Fibroblast of mammary gland (primary cell): Measurements from ENCODE around the gene ULBP2.
"Not testable (repeated sequence)": the region's sequence is repeated elsewhere in the genome, so short reads cannot be mapped to it uniquely, and the experiment has no call there.

Source experiments
- DNase-seq: peaks from one replicate; pipeline ENCODE4 v3.0.0-alpha.2; 2010; ENCODE audit warnings: low read depth
- H3K4me3 ChIP-seq: 2 replicates; pipeline ENCODE4 v1.5.1; 2011; ENCODE audit warnings: low read depth, mild to moderate bottlenecking, low read length, moderate library complexity; ENCODE audit not compliant: control insufficient read depth
- TF ChIP-seq, protein P1 (sequence below): conservative IDR thresholded peaks from 2 replicates; pipeline ENCODE4 v1.5.1; 2011; ENCODE audit warnings: low read depth, low read length, inconsistent platforms; ENCODE audit not compliant: control insufficient read depth, insufficient read depth

Gene ULBP2

DNA sequence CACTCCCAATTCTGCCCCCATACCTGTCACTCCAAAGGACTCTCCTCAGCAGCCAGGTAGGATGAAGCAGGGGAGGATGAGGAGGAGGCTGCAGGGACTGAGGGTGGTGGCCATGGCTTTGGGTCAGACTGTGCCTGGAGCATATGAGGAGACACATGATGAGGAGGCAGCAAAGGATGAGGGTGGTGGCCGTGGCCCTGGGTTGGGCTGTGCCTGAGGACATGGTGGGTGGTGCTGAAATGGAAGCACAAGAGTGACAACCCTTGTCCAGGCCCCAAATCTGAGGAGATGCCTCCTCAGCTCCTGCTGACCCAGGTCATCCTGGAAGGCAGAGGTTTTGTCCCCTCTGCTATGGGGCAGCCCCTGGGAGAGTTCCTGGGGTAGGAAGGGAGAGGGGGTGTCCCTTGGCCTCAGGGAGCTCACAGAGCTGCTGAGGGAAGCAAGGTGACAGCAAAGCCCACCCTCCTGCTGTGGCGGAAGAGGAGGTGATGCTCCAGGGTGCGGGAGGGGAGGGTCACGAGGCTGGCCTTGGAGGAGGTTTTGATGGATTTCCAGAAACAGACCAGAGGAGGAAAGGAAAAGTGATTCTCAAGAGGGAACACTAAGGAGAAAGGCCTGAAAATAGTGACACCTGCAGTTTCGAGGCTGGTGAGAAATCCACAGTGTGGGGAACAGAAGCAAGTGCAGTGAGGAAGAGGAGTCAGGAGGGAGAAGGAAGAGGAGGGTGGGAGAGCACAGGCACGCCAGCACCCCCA lies 23.5 kb upstream of the ULBP2 start:
- no peak for DNase-seq
- no peak overlapping the region for H3K4me3 ChIP-seq
- TF ChIP-seq, protein P1, sequence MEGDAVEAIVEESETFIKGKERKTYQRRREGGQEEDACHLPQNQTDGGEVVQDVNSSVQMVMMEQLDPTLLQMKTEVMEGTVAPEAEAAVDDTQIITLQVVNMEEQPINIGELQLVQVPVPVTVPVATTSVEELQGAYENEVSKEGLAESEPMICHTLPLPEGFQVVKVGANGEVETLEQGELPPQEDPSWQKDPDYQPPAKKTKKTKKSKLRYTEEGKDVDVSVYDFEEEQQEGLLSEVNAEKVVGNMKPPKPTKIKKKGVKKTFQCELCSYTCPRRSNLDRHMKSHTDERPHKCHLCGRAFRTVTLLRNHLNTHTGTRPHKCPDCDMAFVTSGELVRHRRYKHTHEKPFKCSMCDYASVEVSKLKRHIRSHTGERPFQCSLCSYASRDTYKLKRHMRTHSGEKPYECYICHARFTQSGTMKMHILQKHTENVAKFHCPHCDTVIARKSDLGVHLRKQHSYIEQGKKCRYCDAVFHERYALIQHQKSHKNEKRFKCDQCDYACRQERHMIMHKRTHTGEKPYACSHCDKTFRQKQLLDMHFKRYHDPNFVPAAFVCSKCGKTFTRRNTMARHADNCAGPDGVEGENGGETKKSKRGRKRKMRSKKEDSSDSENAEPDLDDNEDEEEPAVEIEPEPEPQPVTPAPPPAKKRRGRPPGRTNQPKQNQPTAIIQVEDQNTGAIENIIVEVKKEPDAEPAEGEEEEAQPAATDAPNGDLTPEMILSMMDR = no peak

DNA sequence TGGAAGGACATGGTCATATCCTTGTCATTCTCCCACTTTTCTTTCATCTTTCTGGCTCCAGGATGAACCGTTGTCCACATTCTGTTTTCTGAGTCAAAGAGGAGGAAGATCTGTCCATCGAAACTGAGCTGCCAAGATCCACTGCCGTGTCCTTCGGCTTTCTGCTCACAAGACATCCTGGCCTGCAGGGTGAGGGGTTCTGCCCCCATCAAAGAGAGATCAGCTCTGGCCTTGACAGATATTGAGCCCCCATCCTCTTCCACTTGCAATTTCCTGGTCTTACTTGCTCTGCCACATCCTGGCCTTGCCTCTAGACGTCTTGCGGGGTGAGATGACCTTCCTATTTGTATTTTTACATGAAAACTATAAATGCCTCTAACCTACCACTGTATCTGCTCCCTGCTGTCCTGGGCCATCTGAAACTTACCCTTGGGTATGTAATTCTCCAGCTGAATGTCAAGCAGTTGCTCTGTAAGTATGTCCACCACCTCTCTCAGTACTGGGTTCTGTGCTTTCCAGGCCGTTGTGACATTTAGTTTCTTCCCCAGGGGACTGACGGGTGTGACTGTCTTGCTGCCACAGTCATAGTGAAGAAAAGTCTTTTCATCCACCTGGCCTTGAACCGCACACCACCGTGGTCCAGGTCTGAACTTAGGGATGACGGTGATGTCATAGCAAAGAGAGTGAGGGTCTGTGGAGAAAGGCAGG lies 22.5 kb upstream of the ULBP2 start:
- not testable (repeated sequence) for H3K4me3 ChIP-seq, DNase-seq

DNA sequence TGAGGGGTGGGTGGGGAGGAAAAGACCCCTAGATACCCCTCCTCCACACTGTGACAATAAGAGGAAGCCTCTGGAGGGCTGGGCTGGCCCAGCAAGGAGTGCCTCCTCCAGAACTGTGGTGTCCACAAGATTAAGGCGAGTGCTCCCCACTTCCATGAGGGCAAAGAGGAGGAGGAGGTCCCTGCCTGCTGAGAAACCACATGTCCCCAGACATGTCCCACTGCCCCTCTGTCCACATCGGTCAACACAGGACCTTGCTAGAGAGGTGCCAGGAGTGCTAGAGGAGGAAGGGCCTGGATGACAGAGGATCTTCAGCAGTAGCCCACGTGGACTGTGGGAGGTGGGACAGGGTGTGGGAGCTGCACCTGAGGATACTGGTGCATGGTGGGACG lies 22.0 kb upstream of the ULBP2 start:
- TF ChIP-seq, protein P1 = no peak
- no peak for DNase-seq
- H3K4me3 ChIP-seq = no peak overlapping the region

DNA sequence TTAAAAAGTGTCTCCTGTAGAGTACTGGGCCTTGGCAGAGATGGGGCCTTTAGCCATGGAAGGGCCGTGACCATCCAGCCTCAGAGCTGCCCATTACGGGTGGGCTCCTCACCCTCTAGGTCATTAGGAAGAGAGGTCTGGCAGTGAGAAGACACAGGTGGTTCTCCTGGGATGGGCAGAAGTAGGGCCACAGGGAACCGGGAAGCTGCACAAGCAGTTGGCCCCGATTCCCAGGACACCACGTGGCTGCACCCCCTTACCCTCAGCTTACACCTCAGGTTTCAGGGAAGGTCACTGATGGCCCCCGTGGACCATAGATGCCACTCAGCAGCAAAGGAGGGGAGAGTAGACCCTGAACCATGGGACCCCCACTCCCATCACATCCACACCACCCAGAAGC lies 20.5 kb upstream of the ULBP2 start:
- TF ChIP-seq, protein P1 = no peak
- H3K4me3 ChIP-seq = no peak overlapping the region
- no peak for DNase-seq

DNA sequence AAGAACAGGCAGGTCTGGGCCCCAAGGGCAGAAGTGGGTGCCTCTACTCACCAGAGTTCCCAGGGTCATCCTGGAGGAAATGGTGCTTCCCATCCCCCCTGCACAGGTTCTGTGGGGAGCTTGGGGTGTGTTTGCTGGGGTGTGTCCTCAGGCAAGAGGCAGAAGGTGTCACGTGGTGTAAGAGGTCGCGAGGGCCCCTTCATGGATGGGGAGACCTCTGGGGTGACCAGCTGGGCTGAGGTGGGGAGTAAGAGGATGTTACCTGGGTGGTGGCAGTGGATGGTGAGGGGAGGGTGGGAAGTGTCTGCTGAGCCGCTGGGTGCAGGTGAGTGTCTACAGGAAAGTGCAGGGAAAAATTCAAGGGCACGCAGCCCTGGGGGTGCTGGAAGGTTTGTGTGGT lies 19.7 kb upstream of the ULBP2 start:
- not testable (repeated sequence) for H3K4me3 ChIP-seq, DNase-seq

DNA sequence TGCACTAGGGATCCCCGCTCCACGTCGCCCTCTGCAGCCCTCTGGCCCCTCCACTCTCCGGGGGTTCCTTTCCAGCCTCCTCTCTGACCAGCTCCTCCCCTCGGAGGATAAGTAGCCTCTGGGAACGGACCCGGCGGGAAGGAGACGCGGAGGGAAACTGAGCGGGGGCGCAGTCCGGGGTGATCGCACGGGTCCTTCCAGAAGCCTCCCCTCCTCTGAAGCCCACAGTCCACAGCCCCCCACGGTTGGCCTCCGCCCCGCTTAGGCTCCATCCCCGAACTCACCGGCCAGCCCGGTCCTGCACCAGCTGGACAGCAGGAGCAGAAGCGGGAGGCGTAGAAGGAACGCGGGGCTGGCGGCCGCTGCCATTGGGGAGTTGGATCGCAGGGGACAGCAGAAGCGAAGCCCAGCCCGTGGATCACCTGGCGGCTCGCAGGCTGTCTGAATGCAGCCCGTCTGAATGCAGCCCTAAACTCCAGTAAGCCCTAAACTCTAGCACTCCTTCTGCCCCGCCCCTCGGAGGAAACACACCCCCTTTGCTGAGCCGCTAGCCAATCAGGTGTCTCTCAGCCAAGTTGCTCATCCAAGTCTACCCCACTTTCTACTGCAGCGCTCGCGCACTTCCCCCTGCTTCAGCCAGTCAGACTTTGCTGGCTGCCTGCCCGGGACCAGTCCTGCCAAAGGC lies 19.0 kb upstream of the ULBP2 start, which contains the start of gene RAET1G:
RAET1G (minus strand) TSS at position 480 of the 685 bp plus-strand sequence; CDS start at position 369, 111 bp downstream.
- H3K4me3 ChIP-seq = peak within 1 kb of the TSS; percentile 62
- TF ChIP-seq, protein P1 = no peak
- DNase-seq = peak; percentile 96

DNA sequence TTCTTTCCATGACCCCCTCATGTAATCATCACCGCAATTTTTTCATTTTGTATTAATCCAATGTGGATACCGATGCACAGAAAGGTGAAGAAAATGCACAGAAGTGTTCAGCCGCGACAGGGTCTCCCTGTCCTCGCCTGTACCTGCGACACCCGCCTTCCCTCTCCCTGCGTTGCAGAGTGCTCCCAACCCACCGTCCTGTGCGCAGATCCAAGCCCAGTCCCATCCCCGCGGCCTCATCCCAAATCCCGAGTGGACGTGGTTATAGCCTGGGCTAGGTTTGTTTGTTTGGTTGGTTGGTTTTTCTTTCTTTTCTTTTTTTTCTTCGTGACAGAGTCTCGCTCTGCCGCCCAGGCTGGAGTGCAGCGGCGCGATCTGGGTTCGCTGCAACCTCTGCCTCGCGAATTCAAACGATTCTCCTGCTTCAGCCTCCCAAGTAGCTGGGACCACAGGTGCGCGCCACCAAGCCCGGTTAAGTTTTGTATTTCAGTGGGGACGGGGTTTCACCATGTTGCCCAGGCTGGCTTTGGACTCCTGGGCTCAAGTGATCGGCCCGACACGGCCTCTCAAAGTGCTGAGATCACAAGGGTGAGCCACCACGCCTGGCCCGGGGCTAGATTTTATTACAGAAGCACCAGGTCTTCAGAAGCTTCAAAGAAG lies 18.4 kb upstream of the ULBP2 start:
- TF ChIP-seq, protein P1 = no peak
- peak overlapping the region; percentile 62 for H3K4me3 ChIP-seq
- no peak for DNase-seq
